Bronchial epithelial cell (primary cell): ENCODE measurements around the gene ACSL3. TPM values are rescaled to one million over a fixed set of nuclear protein-coding genes. Genes with fewer than 3 reads are reported as not detected.
A peak's percentile ranks its signal among the peaks of the same experiment; 100 is the strongest.

Source experiments
- DNase-seq: peaks from one replicate; pipeline ENCODE4 v3.0.0-alpha.2; 2010; ENCODE audit warnings: low read depth
- FAIRE-seq: peaks from 2 replicates; lab custom pipeline; 2011; peaks lifted over from hg19 to GRCh38; lab: Jason Lieb, UNC
- H3K27me3 ChIP-seq: 2 replicates; pipeline ENCODE4 v1.5.1; 2011; ENCODE audit warnings: low read length; ENCODE audit not compliant: control insufficient read depth, insufficient read depth
- H3K36me3 ChIP-seq: 2 replicates; pipeline ENCODE4 v1.5.1; 2011; ENCODE audit warnings: low read length; ENCODE audit not compliant: control insufficient read depth, insufficient read depth
- H3K4me3 ChIP-seq: 2 replicates; pipeline ENCODE4 v1.5.1; 2011; ENCODE audit warnings: mild to moderate bottlenecking, low read depth, low read length, control low read depth
- CTCF ChIP-seq: IDR thresholded peaks from 2 replicates; pipeline ENCODE4 v1.5.1; 2011; ENCODE audit warnings: mild to moderate bottlenecking, moderate library complexity, low read length, control low read depth, inconsistent platforms; ENCODE audit not compliant: insufficient read depth, severe bottlenecking
- total RNA-seq: library from RNA; depleted of rRNA; stranded (reverse); fragments of >200 nt; gene quantifications from 2 replicates; pipeline ENCODE4 v1.2.1, GENCODE V29; 2014

The ACSL3 gene
- total RNA-seq, 1 donor from 2014 or later = 269 TPM

GRCh38 chr2:222825031-222825430 is 35.8 kb upstream of the ACSL3 start:
- no peaks in the 10 kb centered on the region for H3K36me3 ChIP-seq
- DNase-seq = no peak
- H3K27me3 ChIP-seq = no peaks in the 10 kb centered on the region
- FAIRE-seq = no peak
- TF ChIP-seq CTCF = no peak
- H3K4me3 ChIP-seq = no peak overlapping the region

- Histone ChIP-seq H3K36me3 (no peaks in the 10 kb centered on the region), H3K4me3 (no peak overlapping the region), H3K27me3 (no peaks in the 10 kb centered on the region)
- FAIRE-seq (no peak), DNase-seq (peak; percentile 67)
- TF ChIP-seq CTCF = no peak
These were observed 33.4 kb upstream of the ACSL3 start for GRCh38 chr2:222827417-222827816.

GRCh38 chr2:222828572-222828971 is 32.3 kb upstream of the ACSL3 start:
- FAIRE-seq = no peak
- no peaks in the 10 kb centered on the region for H3K27me3 ChIP-seq
- no peak overlapping the region for H3K4me3 ChIP-seq
- H3K36me3 ChIP-seq = no peaks in the 10 kb centered on the region
- no peak for TF ChIP-seq CTCF
- no peak for DNase-seq

GRCh38 chr2:222830164-222830563 is 30.7 kb upstream of the ACSL3 start:
- no peak overlapping the region for H3K4me3 ChIP-seq
- no peak for TF ChIP-seq CTCF
- DNase-seq (no peak), FAIRE-seq (no peak)
- H3K27me3 ChIP-seq = no peaks in the 10 kb centered on the region
- no peaks in the 10 kb centered on the region for H3K36me3 ChIP-seq

- no peak for FAIRE-seq
- no peak overlapping the region for H3K4me3 ChIP-seq
These were observed 27.4 kb upstream of the ACSL3 start for GRCh38 chr2:222833410-222833809.

More at GRCh38 chr2:222833410-222833809, 27.4 kb upstream of the ACSL3 start:
- H3K27me3 ChIP-seq = no peaks in the 10 kb centered on the region
- no peak for DNase-seq
- no peak for TF ChIP-seq CTCF
- H3K36me3 ChIP-seq = no peaks in the 10 kb centered on the region
